ENCODE data around the gene BEGAIN.
"Not testable (repeated sequence)": the region's sequence is repeated elsewhere in the genome, so short reads cannot be mapped to it uniquely, and the experiment has no call there.

Gene BEGAIN

DNA sequence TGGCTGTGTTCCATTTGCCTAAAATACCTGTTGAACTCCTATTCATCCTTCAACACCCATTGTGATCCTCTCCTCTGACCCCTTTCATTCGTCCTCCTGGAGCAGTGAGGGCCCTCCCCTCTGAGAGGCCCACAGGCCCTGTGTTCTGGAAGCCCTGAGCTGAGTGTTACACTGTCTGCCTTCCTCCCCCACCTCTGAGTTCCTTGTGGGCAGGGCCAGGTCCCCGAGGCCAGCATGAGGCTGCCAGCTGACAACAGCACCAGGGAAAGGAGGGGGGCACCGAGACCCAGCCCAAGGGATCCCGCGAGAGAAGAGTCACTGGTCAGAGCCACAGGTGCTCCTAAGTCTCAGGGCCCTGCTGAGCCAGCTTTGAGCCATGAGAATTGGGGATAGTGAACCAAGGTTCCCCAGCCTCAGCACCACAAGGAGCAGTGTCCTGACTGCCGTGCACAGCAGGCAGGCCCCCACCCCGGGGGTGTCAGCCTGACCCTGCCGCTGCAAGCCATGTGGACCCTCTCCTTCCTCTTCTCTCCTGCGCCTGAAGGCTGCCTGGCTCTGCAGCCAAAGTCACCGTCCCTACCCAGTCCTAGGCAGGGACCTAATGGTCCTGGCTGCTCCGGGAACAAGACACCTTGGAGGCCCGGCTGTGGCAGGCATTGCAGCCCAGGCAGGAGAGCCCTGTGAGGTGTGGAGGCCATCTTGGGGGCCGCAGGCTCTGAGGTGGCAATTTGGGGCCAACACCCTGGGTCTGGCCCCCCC lies 52.5 kb downstream of the BEGAIN start:
- DNase-seq: no peak

GRCh38 chr14:100533656-100534485 lies 53.3 kb downstream of the BEGAIN start:
- DNase-seq: no peak

- DNase-seq: peak; percentile 2
Observed at GRCh38 chr14:100532906-100533655, 54.1 kb downstream of the BEGAIN start.

- no peak for DNase-seq
Observed at GRCh38 chr14:100532154-100532861, 54.9 kb downstream of the BEGAIN start.

GRCh38 chr14:100531152-100532121 lies 55.8 kb downstream of the BEGAIN start:
- DNase-seq: no peak

GRCh38 chr14:100530270-100531072 lies 56.7 kb downstream of the BEGAIN start:
- no peak for DNase-seq

DNA sequence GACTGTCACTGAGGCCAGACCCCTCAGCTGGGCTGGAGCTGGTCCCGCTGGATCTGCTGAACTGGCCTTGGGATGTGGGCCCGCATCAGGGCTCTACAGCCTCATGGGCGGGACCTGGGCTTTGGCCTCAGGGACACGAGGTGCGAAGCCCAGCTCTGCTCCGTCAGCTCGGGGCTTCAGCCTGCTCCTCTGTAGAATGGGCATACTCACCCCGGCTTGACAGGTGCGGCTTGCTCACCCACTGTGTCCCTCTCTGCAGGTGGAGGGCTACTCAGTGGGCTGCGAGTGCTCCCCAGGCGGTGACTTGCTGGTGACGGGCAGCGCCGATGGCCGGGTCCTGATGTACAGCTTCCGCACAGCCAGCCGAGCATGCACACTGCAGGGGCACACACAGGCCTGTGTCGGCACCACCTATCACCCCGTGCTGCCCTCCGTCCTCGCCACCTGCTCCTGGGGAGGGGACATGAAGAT lies 57.6 kb downstream of the BEGAIN start:
- DNase-seq: no peak

GRCh38 chr14:100528962-100529560 lies 58.2 kb downstream of the BEGAIN start:
- no peak for DNase-seq

DNA sequence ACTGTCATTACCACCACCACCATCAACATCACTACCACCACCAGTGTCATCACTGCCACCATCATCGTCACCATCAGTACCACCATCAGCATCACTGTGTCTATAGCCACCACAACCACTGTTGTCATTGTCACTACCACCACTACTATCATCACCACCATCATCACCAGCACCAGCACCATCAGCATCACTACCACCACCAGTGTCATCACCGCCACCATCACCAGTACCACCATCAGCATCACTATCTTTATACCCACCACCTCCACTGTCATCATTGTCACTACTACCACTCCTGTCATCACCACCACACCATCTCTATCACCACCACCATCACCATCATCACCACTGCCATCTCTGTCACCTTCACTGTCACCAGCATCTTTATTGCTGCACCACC lies 60.6 kb downstream of the BEGAIN start:
- no peak for DNase-seq

GRCh38 chr14:100526057-100526456 lies 61.2 kb downstream of the BEGAIN start:
- no peak for DNase-seq

- DNase-seq: no peak
Observed at GRCh38 chr14:100525615-100526014, 61.6 kb downstream of the BEGAIN start.

DNA sequence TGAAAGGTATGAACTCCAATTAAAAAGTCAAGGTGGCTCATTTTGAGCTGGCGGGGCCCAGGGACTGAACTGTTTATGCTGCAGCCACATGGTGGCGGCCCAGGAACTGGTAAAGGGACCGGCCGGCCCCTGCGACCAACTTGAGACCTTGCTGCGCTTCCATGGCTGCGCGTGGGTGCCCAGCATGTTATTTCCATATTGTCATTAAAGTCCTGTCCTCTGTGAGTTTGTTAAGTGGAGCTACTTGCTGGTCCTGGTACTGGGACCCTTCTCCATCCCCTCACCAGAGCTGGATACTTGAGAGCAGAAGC lies 62.3 kb downstream of the BEGAIN start:
- DNase-seq: no peak

GRCh38 chr14:100524233-100524932 lies 62.8 kb downstream of the BEGAIN start:
- DNase-seq: no peak

- DNase-seq: no peak
Observed at GRCh38 chr14:100523843-100524169, 63.4 kb downstream of the BEGAIN start.

DNA sequence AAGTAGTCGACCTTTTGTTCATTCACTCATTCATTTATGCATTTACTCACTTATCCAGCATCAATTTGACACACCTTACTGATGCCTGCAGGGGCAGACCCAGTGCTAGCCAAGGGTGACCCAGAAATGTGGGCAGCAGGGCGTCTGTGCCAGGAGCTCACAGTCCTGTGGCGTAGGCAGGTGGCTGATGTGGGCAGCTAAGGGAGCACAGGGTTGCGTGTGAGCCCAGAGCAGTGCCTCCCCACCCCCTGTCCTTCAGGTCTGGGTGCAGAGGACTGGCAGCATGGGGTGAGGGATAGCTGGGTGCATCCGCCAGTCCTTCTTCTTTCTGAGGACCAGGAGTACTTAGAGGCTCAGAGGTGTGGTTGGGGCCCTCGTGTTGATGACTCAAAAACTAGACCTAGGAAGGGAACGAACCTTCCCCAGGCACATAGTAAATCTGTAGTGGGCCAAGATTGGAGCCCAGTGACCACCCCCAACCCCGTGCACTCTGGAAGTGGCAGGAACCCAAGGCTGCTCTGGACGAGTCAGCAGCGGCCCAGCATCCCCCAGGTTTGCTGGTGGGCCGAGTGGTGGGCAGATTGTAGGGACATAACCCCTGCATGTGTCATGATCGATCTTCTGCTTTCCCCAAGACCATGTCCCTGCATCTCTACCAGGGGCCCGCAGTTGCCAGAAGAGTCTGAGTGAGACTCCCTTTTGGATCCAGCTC lies 63.9 kb downstream of the BEGAIN start:
- DNase-seq: no peak

DNA sequence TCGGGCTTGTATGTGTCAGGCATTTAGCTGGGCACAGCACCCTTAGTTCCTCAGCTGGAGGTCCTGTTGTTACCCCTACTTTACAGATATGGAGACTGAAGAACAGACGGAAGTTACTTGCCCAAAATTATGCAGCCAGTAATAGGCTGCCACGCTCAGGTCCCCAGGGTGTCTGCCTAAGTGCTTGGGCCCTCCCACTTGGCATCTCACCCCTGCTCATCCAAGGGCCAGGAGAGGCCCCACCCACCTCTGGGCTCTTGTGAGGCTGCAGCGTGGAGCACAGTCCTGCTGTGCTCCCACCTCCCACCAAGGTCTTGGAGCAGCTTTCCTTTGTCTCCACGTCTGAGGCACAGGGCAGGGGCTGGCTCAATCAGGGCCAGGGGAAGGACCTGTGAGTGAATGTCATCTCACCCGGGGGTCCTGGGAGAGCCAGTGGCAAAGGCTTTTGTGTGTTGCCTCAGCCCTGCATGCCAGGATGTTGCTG lies 64.6 kb downstream of the BEGAIN start:
- DNase-seq: no peak

- DNase-seq: not testable (repeated sequence)
Observed at GRCh38 chr14:100506053-100506452, 81.2 kb downstream of the BEGAIN start.

- peak; percentile 23 for DNase-seq
Observed at GRCh38 chr14:100504372-100505078, 82.7 kb downstream of the BEGAIN start.
